HG03558 (cell line): ENCODE measurements around the gene FGFRL1.
"Not testable (repeated sequence)": the region's sequence is repeated elsewhere in the genome, so short reads cannot be mapped to it uniquely, and the experiment has no call there.

Source experiments
- ATAC-seq: cut with Tn5 transposase; IDR thresholded peaks from one replicate; pipeline ENCODE4 v1.9.1; 2021; ENCODE audit warnings: moderate number of reproducible peaks; ENCODE audit not compliant: unreplicated experiment; ENCODE audit errors: extremely low read depth

FGFRL1 gene

GRCh38 chr4:1047106-1047975 lies 35.9 kb downstream of the FGFRL1 start:
- ATAC-seq, result no peak

- ATAC-seq, result no peak
Observed at GRCh38 chr4:1047976-1048772, 36.7 kb downstream of the FGFRL1 start.

- no peak for ATAC-seq
Observed at GRCh38 chr4:1048773-1049590, 37.6 kb downstream of the FGFRL1 start.

- ATAC-seq, result no peak
Observed at GRCh38 chr4:1049591-1049905, 38.1 kb downstream of the FGFRL1 start.

- no peak for ATAC-seq
Observed at GRCh38 chr4:1050486-1051213, 39.2 kb downstream of the FGFRL1 start.

GRCh38 chr4:1051472-1051871 lies 40.0 kb downstream of the FGFRL1 start:
- no peak for ATAC-seq

- no peak for ATAC-seq
Observed at GRCh38 chr4:1052231-1052671, 40.8 kb downstream of the FGFRL1 start.

GRCh38 chr4:1053080-1053661 lies 41.7 kb downstream of the FGFRL1 start:
- ATAC-seq, result no peak

GRCh38 chr4:1053891-1054290 lies 42.5 kb downstream of the FGFRL1 start:
- not testable (repeated sequence) for ATAC-seq

GRCh38 chr4:1054696-1055242 lies 43.3 kb downstream of the FGFRL1 start:
- not testable (repeated sequence) for ATAC-seq

- not testable (repeated sequence) for ATAC-seq
Observed at GRCh38 chr4:1055243-1055701, 43.8 kb downstream of the FGFRL1 start.

GRCh38 chr4:1055721-1056590 lies 44.5 kb downstream of the FGFRL1 start:
- ATAC-seq, result no peak

GRCh38 chr4:1056671-1057402 lies 45.4 kb downstream of the FGFRL1 start:
- no peak for ATAC-seq

GRCh38 chr4:1057403-1057745 lies 45.9 kb downstream of the FGFRL1 start:
- no peak for ATAC-seq

GRCh38 chr4:1058198-1058996 lies 47.0 kb downstream of the FGFRL1 start:
- ATAC-seq, result no peak

- no peak for ATAC-seq
Observed at GRCh38 chr4:1058997-1059665, 47.7 kb downstream of the FGFRL1 start.
